ENCODE results near the gene REXO4. TPM values are rescaled to one million over a fixed set of nuclear protein-coding genes. Genes with fewer than 3 reads are reported as not detected.

The REXO4 gene
- polyA plus RNA-seq, 1 donor = 23.6 TPM

- H3K4me1 ChIP-seq (ENCODE audit: control insufficient read depth, insufficient read depth, low read length) = peaks cover 79% of the 10 kb centered on the region
- DNase-seq = no peak
- H3K27ac ChIP-seq (ENCODE audit: low read length) = peak overlapping the region; percentile 73
- H3K4me3 ChIP-seq (ENCODE audit: low read length) = no peak overlapping the region
- no peaks in the 10 kb centered on the region for H3K9me3 ChIP-seq (ENCODE audit: control insufficient read depth, low read depth, low read length)
- WGBS (ENCODE audit: insufficient coverage, low lambda C conversion rate) = no CpG with 5 or more reads among the region's 6 CpGs
- no peaks in the 10 kb centered on the region for H3K27me3 ChIP-seq (ENCODE audit: control insufficient read depth, insufficient read depth, low read length)
- peaks cover 78% of the 10 kb centered on the region for H3K36me3 ChIP-seq (ENCODE audit: control insufficient read depth, insufficient read depth, low read length)
These were observed 48.4 kb downstream of the REXO4 start for GRCh38 chr9:133369422-133369821.

- no peaks in the 10 kb centered on the region for H3K9me3 ChIP-seq (ENCODE audit: control insufficient read depth, low read depth, low read length)
- H3K27me3 ChIP-seq (ENCODE audit: control insufficient read depth, insufficient read depth, low read length) = no peaks in the 10 kb centered on the region
- 20% methylated on average over 1 of the region's 18 CpGs for WGBS (ENCODE audit: insufficient coverage, low lambda C conversion rate)
- peak overlapping the region; percentile 73 for H3K27ac ChIP-seq (ENCODE audit: low read length)
- DNase-seq = peak; percentile 90 to 96
- H3K4me1 ChIP-seq (ENCODE audit: control insufficient read depth, insufficient read depth, low read length) = peaks cover 75% of the 10 kb centered on the region
- H3K4me3 ChIP-seq (ENCODE audit: low read length) = no peak overlapping the region
- H3K36me3 ChIP-seq (ENCODE audit: control insufficient read depth, insufficient read depth, low read length) = peaks cover 81% of the 10 kb centered on the region
These were observed 49.4 kb downstream of the REXO4 start for GRCh38 chr9:133368249-133368881.

- H3K36me3 ChIP-seq (ENCODE audit: control insufficient read depth, insufficient read depth, low read length) = peaks cover 81% of the 10 kb centered on the region
- H3K4me1 ChIP-seq (ENCODE audit: control insufficient read depth, insufficient read depth, low read length) = peaks cover 70% of the 10 kb centered on the region
- H3K9me3 ChIP-seq (ENCODE audit: control insufficient read depth, low read depth, low read length) = no peaks in the 10 kb centered on the region
- H3K4me3 ChIP-seq (ENCODE audit: low read length) = no peak overlapping the region
- peak overlapping the region; percentile 73 for H3K27ac ChIP-seq (ENCODE audit: low read length)
- no CpG with 5 or more reads among the region's 10 CpGs for WGBS (ENCODE audit: insufficient coverage, low lambda C conversion rate)
- no peak for DNase-seq
- H3K27me3 ChIP-seq (ENCODE audit: control insufficient read depth, insufficient read depth, low read length) = no peaks in the 10 kb centered on the region
These were observed 50.0 kb downstream of the REXO4 start for GRCh38 chr9:133367778-133368177.

GRCh38 chr9:133367221-133367620, 50.6 kb downstream of the REXO4 start:
- no peak for DNase-seq
- no peak overlapping the region for H3K4me3 ChIP-seq (ENCODE audit: low read length)
- H3K27ac ChIP-seq (ENCODE audit: low read length) = no peak overlapping the region
- no peaks in the 10 kb centered on the region for H3K27me3 ChIP-seq (ENCODE audit: control insufficient read depth, insufficient read depth, low read length)
- H3K36me3 ChIP-seq (ENCODE audit: control insufficient read depth, insufficient read depth, low read length) = peaks cover 81% of the 10 kb centered on the region
- H3K9me3 ChIP-seq (ENCODE audit: control insufficient read depth, low read depth, low read length) = no peaks in the 10 kb centered on the region
- WGBS (ENCODE audit: insufficient coverage, low lambda C conversion rate) = no CpG with 5 or more reads among the region's 22 CpGs
- H3K4me1 ChIP-seq (ENCODE audit: control insufficient read depth, insufficient read depth, low read length) = peaks cover 64% of the 10 kb centered on the region

GRCh38 chr9:133366435-133366834, 51.4 kb downstream of the REXO4 start:
- no peak for DNase-seq
- Histone ChIP-seq H3K27ac (ENCODE audit: low read length) (no peak overlapping the region), H3K36me3 (ENCODE audit: control insufficient read depth, insufficient read depth, low read length) (peaks cover 83% of the 10 kb centered on the region), H3K27me3 (ENCODE audit: control insufficient read depth, insufficient read depth, low read length) (no peaks in the 10 kb centered on the region), H3K4me1 (ENCODE audit: control insufficient read depth, insufficient read depth, low read length) (peaks cover 56% of the 10 kb centered on the region), H3K4me3 (ENCODE audit: low read length) (no peak overlapping the region), H3K9me3 (ENCODE audit: control insufficient read depth, low read depth, low read length) (no peaks in the 10 kb centered on the region)
- no CpG with 5 or more reads among the region's 11 CpGs for WGBS (ENCODE audit: insufficient coverage, low lambda C conversion rate)

GRCh38 chr9:133362359-133363044, 55.3 kb downstream of the REXO4 start:
- Histone ChIP-seq H3K4me3 (ENCODE audit: low read length) (no peak overlapping the region), H3K9me3 (ENCODE audit: control insufficient read depth, low read depth, low read length) (no peaks in the 10 kb centered on the region), H3K4me1 (ENCODE audit: control insufficient read depth, insufficient read depth, low read length) (peaks cover 53% of the 10 kb centered on the region), H3K36me3 (ENCODE audit: control insufficient read depth, insufficient read depth, low read length) (peaks cover 78% of the 10 kb centered on the region), H3K27me3 (ENCODE audit: control insufficient read depth, insufficient read depth, low read length) (no peaks in the 10 kb centered on the region), H3K27ac (ENCODE audit: low read length) (no peak overlapping the region)
- WGBS (ENCODE audit: insufficient coverage, low lambda C conversion rate) = 83% methylated on average over 3 of the region's 15 CpGs
- DNase-seq = no peak

- H3K36me3 ChIP-seq (ENCODE audit: control insufficient read depth, insufficient read depth, low read length) = peaks cover 69% of the 10 kb centered on the region
- H3K4me1 ChIP-seq (ENCODE audit: control insufficient read depth, insufficient read depth, low read length) = peaks cover 53% of the 10 kb centered on the region
- H3K4me3 ChIP-seq (ENCODE audit: low read length) = no peak overlapping the region
- H3K9me3 ChIP-seq (ENCODE audit: control insufficient read depth, low read depth, low read length) = no peaks in the 10 kb centered on the region
- H3K27me3 ChIP-seq (ENCODE audit: control insufficient read depth, insufficient read depth, low read length) = no peaks in the 10 kb centered on the region
- DNase-seq = no peak
- WGBS (ENCODE audit: insufficient coverage, low lambda C conversion rate) = 100% methylated on average over 1 of the region's 13 CpGs
- H3K27ac ChIP-seq (ENCODE audit: low read length) = no peak overlapping the region
These were observed 56.2 kb downstream of the REXO4 start for GRCh38 chr9:133361507-133362092.

GRCh38 chr9:133360400-133361393, 57.1 kb downstream of the REXO4 start:
- H3K27ac ChIP-seq (ENCODE audit: low read length) = no peak overlapping the region
- peak in 1 of 2 donors; percentile 48 for DNase-seq
- no CpG with 5 or more reads among the region's 21 CpGs for WGBS (ENCODE audit: insufficient coverage, low lambda C conversion rate)
- H3K4me3 ChIP-seq (ENCODE audit: low read length) = no peak overlapping the region
- H3K9me3 ChIP-seq (ENCODE audit: control insufficient read depth, low read depth, low read length) = no peaks in the 10 kb centered on the region
- peaks cover 45% of the 10 kb centered on the region for H3K4me1 ChIP-seq (ENCODE audit: control insufficient read depth, insufficient read depth, low read length)
- no peaks in the 10 kb centered on the region for H3K27me3 ChIP-seq (ENCODE audit: control insufficient read depth, insufficient read depth, low read length)
- H3K36me3 ChIP-seq (ENCODE audit: control insufficient read depth, insufficient read depth, low read length) = peaks cover 60% of the 10 kb centered on the region

- peaks cover 48% of the 10 kb centered on the region for H3K4me1 ChIP-seq (ENCODE audit: control insufficient read depth, insufficient read depth, low read length)
- no peak overlapping the region for H3K27ac ChIP-seq (ENCODE audit: low read length)
- no CpG with 5 or more reads among the region's 20 CpGs for WGBS (ENCODE audit: insufficient coverage, low lambda C conversion rate)
- H3K36me3 ChIP-seq (ENCODE audit: control insufficient read depth, insufficient read depth, low read length) = peaks cover 49% of the 10 kb centered on the region
- DNase-seq = peak in 1 of 2 donors; percentile 35
- H3K4me3 ChIP-seq (ENCODE audit: low read length) = no peak overlapping the region
- no peaks in the 10 kb centered on the region for H3K27me3 ChIP-seq (ENCODE audit: control insufficient read depth, insufficient read depth, low read length)
- no peaks in the 10 kb centered on the region for H3K9me3 ChIP-seq (ENCODE audit: control insufficient read depth, low read depth, low read length)
These were observed 58.2 kb downstream of the REXO4 start for GRCh38 chr9:133359399-133360175.
